ENCODE data around the gene ATF7. TPM values are rescaled to one million over a fixed set of nuclear protein-coding genes. Genes with fewer than 3 reads are reported as not detected.
A peak's percentile ranks its signal among the peaks of the same experiment; 100 is the strongest.
"Not testable (repeated sequence)": the region's sequence is repeated elsewhere in the genome, so short reads cannot be mapped to it uniquely, and the experiment has no call there.

ATF7 gene
- total RNA-seq, 2 donors from 2014 or later, result 22.7 to 25.3 TPM

- DNase-seq (no peak), ATAC-seq (no peak)
- Mint-ChIP-seq H3K4me1 (peaks cover 27% of the 10 kb centered on the region), H3K27ac (peak overlapping the region; percentile 39), H3K36me3 (ENCODE audit: low read depth) (no peaks in the 10 kb centered on the region), H3K4me3 (no peak overlapping the region), H3K27me3 (no peaks in the 10 kb centered on the region)
- H3K9me3 ChIP-seq (ENCODE audit: control insufficient read depth, low read length, poor library complexity, severe bottlenecking), result no peaks in the 10 kb centered on the region
These were observed 38.1 kb downstream of the ATF7 start for GRCh38 chr12:53588123-53588522.

GRCh38 chr12:53586745-53587144 lies 39.4 kb downstream of the ATF7 start:
- H3K27me3 Mint-ChIP-seq, result no peaks in the 10 kb centered on the region
- H3K4me1 Mint-ChIP-seq, result peaks cover 27% of the 10 kb centered on the region
- H3K27ac Mint-ChIP-seq, result no peak overlapping the region
- ATAC-seq (no peak), DNase-seq (no peak)
- no peaks in the 10 kb centered on the region for H3K9me3 ChIP-seq (ENCODE audit: control insufficient read depth, low read length, poor library complexity, severe bottlenecking)
- H3K4me3 Mint-ChIP-seq, result no peak overlapping the region
- H3K36me3 Mint-ChIP-seq (ENCODE audit: low read depth), result no peaks in the 10 kb centered on the region

- Mint-ChIP-seq H3K4me3 (no peak overlapping the region), H3K36me3 (ENCODE audit: low read depth) (no peaks in the 10 kb centered on the region), H3K4me1 (peaks cover 25% of the 10 kb centered on the region), H3K27ac (no peak overlapping the region), H3K27me3 (no peaks in the 10 kb centered on the region)
- DNase-seq (no peak), ATAC-seq (no peak)
- H3K9me3 ChIP-seq (ENCODE audit: control insufficient read depth, low read length, poor library complexity, severe bottlenecking), result no peaks in the 10 kb centered on the region
These were observed 40.6 kb downstream of the ATF7 start for GRCh38 chr12:53585448-53586125.

GRCh38 chr12:53579545-53579955 lies 46.6 kb downstream of the ATF7 start:
- H3K9me3 ChIP-seq (ENCODE audit: control insufficient read depth, low read length, poor library complexity, severe bottlenecking), result no peaks in the 10 kb centered on the region
- Mint-ChIP-seq H3K27me3 (no peaks in the 10 kb centered on the region), H3K36me3 (ENCODE audit: low read depth) (peaks cover 4% of the 10 kb centered on the region), H3K4me3 (no peak overlapping the region), H3K4me1 (peaks cover 14% of the 10 kb centered on the region), H3K27ac (no peak overlapping the region)
- DNase-seq, result no peak
- no peak for ATAC-seq

GRCh38 chr12:53578783-53579182 lies 47.4 kb downstream of the ATF7 start:
- no peak overlapping the region for H3K4me3 Mint-ChIP-seq
- DNase-seq (no peak), ATAC-seq (no peak)
- peaks cover 4% of the 10 kb centered on the region for H3K36me3 Mint-ChIP-seq (ENCODE audit: low read depth)
- no peaks in the 10 kb centered on the region for H3K27me3 Mint-ChIP-seq
- no peak overlapping the region for H3K27ac Mint-ChIP-seq
- peaks cover 16% of the 10 kb centered on the region for H3K4me1 Mint-ChIP-seq
- no peaks in the 10 kb centered on the region for H3K9me3 ChIP-seq (ENCODE audit: control insufficient read depth, low read length, poor library complexity, severe bottlenecking)

GRCh38 chr12:53577941-53578352 lies 48.2 kb downstream of the ATF7 start:
- no peaks in the 10 kb centered on the region for H3K27me3 Mint-ChIP-seq
- no peaks in the 10 kb centered on the region for H3K9me3 ChIP-seq (ENCODE audit: control insufficient read depth, low read length, poor library complexity, severe bottlenecking)
- peaks cover 4% of the 10 kb centered on the region for H3K36me3 Mint-ChIP-seq (ENCODE audit: low read depth)
- DNase-seq, result no peak
- no peak overlapping the region for H3K4me3 Mint-ChIP-seq
- H3K4me1 Mint-ChIP-seq, result peaks cover 14% of the 10 kb centered on the region
- no peak for ATAC-seq
- H3K27ac Mint-ChIP-seq, result peak overlapping the region; percentile 41

- no peak overlapping the region for H3K27ac Mint-ChIP-seq
- DNase-seq, result no peak
- H3K27me3 Mint-ChIP-seq, result no peaks in the 10 kb centered on the region
- H3K4me1 Mint-ChIP-seq, result peaks cover 13% of the 10 kb centered on the region
- no peaks in the 10 kb centered on the region for H3K9me3 ChIP-seq (ENCODE audit: control insufficient read depth, low read length, poor library complexity, severe bottlenecking)
- peaks cover 4% of the 10 kb centered on the region for H3K36me3 Mint-ChIP-seq (ENCODE audit: low read depth)
- ATAC-seq, result peak; percentile 32
- no peak overlapping the region for H3K4me3 Mint-ChIP-seq
These were observed 50.5 kb downstream of the ATF7 start for GRCh38 chr12:53575502-53576249.

GRCh38 chr12:53572134-53572758 lies 53.9 kb downstream of the ATF7 start:
- Mint-ChIP-seq H3K27me3 (no peaks in the 10 kb centered on the region), H3K36me3 (ENCODE audit: low read depth) (peaks cover 4% of the 10 kb centered on the region), H3K4me1 (peaks cover 13% of the 10 kb centered on the region), H3K4me3 (peak overlapping the region; percentile 28), H3K27ac (no peak overlapping the region)
- no peaks in the 10 kb centered on the region for H3K9me3 ChIP-seq (ENCODE audit: control insufficient read depth, low read length, poor library complexity, severe bottlenecking)
- ATAC-seq (no peak), DNase-seq (no peak)

GRCh38 chr12:53571295-53571694 lies 54.9 kb downstream of the ATF7 start:
- DNase-seq (no peak), ATAC-seq (no peak)
- no peaks in the 10 kb centered on the region for H3K27me3 Mint-ChIP-seq
- no peaks in the 10 kb centered on the region for H3K36me3 Mint-ChIP-seq (ENCODE audit: low read depth)
- H3K27ac Mint-ChIP-seq, result no peak overlapping the region
- peaks cover 10% of the 10 kb centered on the region for H3K4me1 Mint-ChIP-seq
- no peak overlapping the region for H3K4me3 Mint-ChIP-seq
- H3K9me3 ChIP-seq (ENCODE audit: control insufficient read depth, low read length, poor library complexity, severe bottlenecking), result no peaks in the 10 kb centered on the region

- no peak for ATAC-seq
- Mint-ChIP-seq H3K36me3 (ENCODE audit: low read depth) (no peaks in the 10 kb centered on the region), H3K27ac (no peak overlapping the region), H3K4me1 (peaks cover 22% of the 10 kb centered on the region), H3K27me3 (no peaks in the 10 kb centered on the region), H3K4me3 (no peak overlapping the region)
- H3K9me3 ChIP-seq (ENCODE audit: control insufficient read depth, low read length, poor library complexity, severe bottlenecking), result no peaks in the 10 kb centered on the region
- no peak for DNase-seq
These were observed 57.2 kb downstream of the ATF7 start for GRCh38 chr12:53568809-53569557.

- Mint-ChIP-seq H3K4me1 (peaks cover 22% of the 10 kb centered on the region), H3K36me3 (ENCODE audit: low read depth) (no peaks in the 10 kb centered on the region), H3K4me3 (no peak overlapping the region), H3K27me3 (no peaks in the 10 kb centered on the region), H3K27ac (no peak overlapping the region)
- no peak for ATAC-seq
- H3K9me3 ChIP-seq (ENCODE audit: control insufficient read depth, low read length, poor library complexity, severe bottlenecking), result no peaks in the 10 kb centered on the region
- DNase-seq, result no peak
These were observed 58.0 kb downstream of the ATF7 start for GRCh38 chr12:53567961-53568808.

- DNase-seq; H3K4me3 Mint-ChIP-seq; H3K9me3 ChIP-seq (ENCODE audit: control insufficient read depth, low read length, poor library complexity, severe bottlenecking); ATAC-seq; H3K36me3 Mint-ChIP-seq (ENCODE audit: low read depth); H3K27ac Mint-ChIP-seq; H3K27me3 Mint-ChIP-seq: not testable (repeated sequence)
- peaks cover 24% of the 10 kb centered on the region for H3K4me1 Mint-ChIP-seq
These were observed 60.8 kb downstream of the ATF7 start for GRCh38 chr12:53565376-53565775.
